HG03565 (cell line): ENCODE measurements around the gene FBXO42.

Experiments
- ATAC-seq: cut with Tn5 transposase; IDR thresholded peaks from one replicate; pipeline ENCODE4 v1.9.1; 2021; ENCODE audit warnings: mild to moderate bottlenecking, moderate library complexity; ENCODE audit not compliant: unreplicated experiment

Gene FBXO42

GRCh38 chr1:16326833-16327404 lies 25.4 kb downstream of the FBXO42 start:
- ATAC-seq: no peak

GRCh38 chr1:16324456-16324890 lies 27.8 kb downstream of the FBXO42 start:
- ATAC-seq: no peak

GRCh38 chr1:16321176-16321867 lies 31.0 kb downstream of the FBXO42 start:
- ATAC-seq: no peak

GRCh38 chr1:16318555-16318954 lies 33.7 kb downstream of the FBXO42 start:
- no peak for ATAC-seq

- no peak for ATAC-seq
Observed at GRCh38 chr1:16315437-16315836, 36.8 kb downstream of the FBXO42 start.

- ATAC-seq: no peak
Observed at GRCh38 chr1:16307222-16307621, 45.1 kb downstream of the FBXO42 start.

GRCh38 chr1:16302709-16303627 lies 49.3 kb downstream of the FBXO42 start:
- no peak for ATAC-seq

- no peak for ATAC-seq
Observed at GRCh38 chr1:16300436-16300835, 51.8 kb downstream of the FBXO42 start.

- ATAC-seq: no peak
Observed at GRCh38 chr1:16298653-16299052, 53.6 kb downstream of the FBXO42 start.

GRCh38 chr1:16296643-16297042 lies 55.6 kb downstream of the FBXO42 start:
- ATAC-seq: no peak

- no peak for ATAC-seq
Observed at GRCh38 chr1:16294219-16295212, 57.8 kb downstream of the FBXO42 start.

GRCh38 chr1:16293538-16293937 lies 58.7 kb downstream of the FBXO42 start:
- no peak for ATAC-seq

- ATAC-seq: no peak
Observed at GRCh38 chr1:16292739-16293138, 59.5 kb downstream of the FBXO42 start.

- ATAC-seq: no peak
Observed at GRCh38 chr1:16289959-16290358, 62.3 kb downstream of the FBXO42 start.

- no peak for ATAC-seq
Observed at GRCh38 chr1:16286122-16286521, 66.2 kb downstream of the FBXO42 start.

- ATAC-seq: no peak
Observed at GRCh38 chr1:16281765-16282164, 70.5 kb downstream of the FBXO42 start.

- no peak for ATAC-seq
Observed at GRCh38 chr1:16279186-16279585, 73.1 kb downstream of the FBXO42 start.

GRCh38 chr1:16276302-16277030 lies 75.8 kb downstream of the FBXO42 start:
- no peak for ATAC-seq

- ATAC-seq: no peak
Observed at GRCh38 chr1:16275591-16275990, 76.7 kb downstream of the FBXO42 start.

GRCh38 chr1:16267690-16268180 lies 84.5 kb downstream of the FBXO42 start:
- no peak for ATAC-seq
